IMR-90 (cell line): ENCODE measurements around the gene FAT1. TPM values are rescaled to one million over a fixed set of nuclear protein-coding genes. Genes with fewer than 3 reads are reported as not detected.

Source experiments
- ATAC-seq: fragments of 200-7000 bp; cut with Tn5 transposase; 2 replicates; pipeline ENCODE4 v1.9.1; 2020; ENCODE audit warnings: low read depth, mild to moderate bottlenecking, moderate library complexity
- BruUV-seq: library from RNA; stranded (reverse); fragments of 400-500 nt; replicated peaks from 2 replicates; lab custom pipeline; 2021; lab: Mats Ljungman, UMichigan
- CTCF ChIA-PET: fragments of 300-600 bp; formaldehyde crosslinking; extraction: SDS; loops from one replicate; lab custom pipeline; 2021; ENCODE audit warnings: antibody characterized with exemption; lab: Yijun Ruan, JAX
- POLR2A ChIA-PET: fragments of 300-600 bp; sonication (Branson Sonifier 250); formaldehyde crosslinking; loops from one replicate; lab custom pipeline; 2022; ENCODE audit warnings: antibody characterized with exemption; ENCODE audit not compliant: unreplicated experiment; lab: Charles Lee
- DNase-seq: peaks from one replicate; pipeline ENCODE4 v3.0.0; 2013
- H2AFZ ChIP-seq: replicated peaks from 2 replicates; pipeline ENCODE3; 2013; ENCODE audit warnings: low read length, mild to moderate bottlenecking; ENCODE audit not compliant: poor library complexity
- H2AK5ac ChIP-seq: 2 replicates; pipeline ENCODE4 v1.6.1; 2013; ENCODE audit warnings: low read depth, low read length, inconsistent platforms
- H2AK9ac ChIP-seq: replicated peaks from 2 replicates; pipeline ENCODE3; 2013; ENCODE audit warnings: mild to moderate bottlenecking, low read depth, low read length, moderate library complexity; ENCODE audit not compliant: poor library complexity
- H2BK120ac ChIP-seq: 2 replicates; pipeline ENCODE4 v1.6.1; 2013; ENCODE audit warnings: low read depth, low read length, inconsistent platforms
- H2BK15ac ChIP-seq: 3 replicates; pipeline ENCODE4 v1.6.1; 2013; ENCODE audit warnings: low read depth, low read length, inconsistent platforms
- H2BK20ac ChIP-seq: 2 replicates; pipeline ENCODE4 v1.6.1; 2013; ENCODE audit warnings: low read depth, mild to moderate bottlenecking, inconsistent platforms, low read length, moderate library complexity
- H2BK5ac ChIP-seq: 2 replicates; pipeline ENCODE4 v1.6.1; 2013; ENCODE audit warnings: mild to moderate bottlenecking, low read depth, low read length, inconsistent platforms; ENCODE audit not compliant: poor library complexity, severe bottlenecking
- H3K14ac ChIP-seq: replicated peaks from 2 replicates; pipeline ENCODE4 v1.6.1; 2013; ENCODE audit warnings: low read depth, low read length, inconsistent platforms
- H3K18ac ChIP-seq: 2 replicates; pipeline ENCODE4 v1.6.1; 2013; ENCODE audit warnings: low read depth, low read length, control low read depth
- H3K23ac ChIP-seq: 2 replicates; pipeline ENCODE4 v1.6.1; 2013; ENCODE audit warnings: low read depth, low read length, inconsistent platforms
- H3K27ac ChIP-seq: 2 replicates; pipeline ENCODE4 v1.5.1; 2013; ENCODE audit warnings: mild to moderate bottlenecking, control low read depth, low read length; ENCODE audit not compliant: insufficient read depth
- H3K27me3 ChIP-seq: 2 replicates; pipeline ENCODE4 v1.6.1; 2013; ENCODE audit warnings: low read length; ENCODE audit not compliant: control insufficient read depth, insufficient read depth
- H3K36me3 ChIP-seq: 2 replicates; pipeline ENCODE4 v1.6.1; 2013; ENCODE audit warnings: low read length, mixed read lengths; ENCODE audit not compliant: control insufficient read depth, insufficient read depth
- H3K4ac ChIP-seq: 2 replicates; pipeline ENCODE4 v1.6.1; 2013; ENCODE audit warnings: low read depth, low read length, inconsistent platforms
- H3K4me1 ChIP-seq: 2 replicates; pipeline ENCODE4 v1.6.1; 2013; ENCODE audit warnings: low read length, mixed read lengths; ENCODE audit not compliant: control insufficient read depth, insufficient read depth
- H3K4me2 ChIP-seq: 2 replicates; pipeline ENCODE4 v1.6.1; 2013; ENCODE audit warnings: low read depth, mild to moderate bottlenecking, control low read depth, low read length, moderate library complexity
- H3K4me3 ChIP-seq: 2 replicates; pipeline ENCODE4 v1.5.1; 2013; ENCODE audit warnings: low read depth, mild to moderate bottlenecking, control low read depth, low read length, moderate library complexity; ENCODE audit not compliant: insufficient read depth
- H3K56ac ChIP-seq: 2 replicates; pipeline ENCODE4 v1.6.1; 2013; ENCODE audit warnings: low read length, inconsistent platforms; ENCODE audit not compliant: insufficient read depth; ENCODE audit errors: extremely low read depth
- H3K79me1 ChIP-seq, 2 experiments: 2 replicates each; pipeline ENCODE4 v1.6.1; 2013; ENCODE audit warnings: low read length in 2 of 2, inconsistent platforms in 1 of 2, low read depth in 1 of 2
- H3K9ac ChIP-seq: 2 replicates; pipeline ENCODE4 v1.6.1; 2013; ENCODE audit warnings: low read depth, low read length, control low read depth
- H3K9me1 ChIP-seq: 2 replicates; pipeline ENCODE4 v1.6.1; 2013; ENCODE audit warnings: low read length, inconsistent platforms; ENCODE audit not compliant: insufficient read depth
- H3K9me3 ChIP-seq: 2 replicates; pipeline ENCODE4 v1.6.1; 2013; ENCODE audit warnings: low read length; ENCODE audit not compliant: control insufficient read depth, insufficient read depth
- H4K20me1 ChIP-seq: 2 replicates; pipeline ENCODE4 v1.6.1; 2013; ENCODE audit warnings: low read length, inconsistent platforms; ENCODE audit not compliant: insufficient read depth
- H4K5ac ChIP-seq: 2 replicates; pipeline ENCODE4 v1.6.1; 2013; ENCODE audit warnings: mild to moderate bottlenecking, low read depth, low read length, control low read depth
- H4K8ac ChIP-seq, 2 experiments: 2 replicates each; pipeline ENCODE4 v1.6.1; 2013; ENCODE audit warnings: low read depth in 2 of 2, low read length in 2 of 2, control low read depth in 1 of 2, inconsistent platforms in 1 of 2
- H4K91ac ChIP-seq: 2 replicates; pipeline ENCODE4 v1.6.1; 2013; ENCODE audit warnings: low read depth, low read length, inconsistent platforms; ENCODE audit not compliant: insufficient read depth
- BHLHE40 ChIP-seq: fragments of 150-350 bp; IDR thresholded peaks from 2 replicates; pipeline ENCODE4 v1.6.1; 2016; ENCODE audit warnings: mild to moderate bottlenecking, low read depth, low read length
- CEBPB ChIP-seq: IDR thresholded peaks from 2 replicates; pipeline ENCODE4 v1.6.1; 2012; ENCODE audit warnings: low read depth, low read length, improper control_type of control experiment
- CHD1 ChIP-seq: IDR thresholded peaks from 2 replicates; pipeline ENCODE4 v1.6.1; 2012; ENCODE audit warnings: low read depth, low read length, improper control_type of control experiment
- CTCF ChIP-seq: conservative IDR thresholded peaks from 2 replicates; pipeline ENCODE4 v1.5.1; 2012; ENCODE audit warnings: mild to moderate bottlenecking, low read depth, low read length, improper control_type of control experiment
- ELK1 ChIP-seq: fragments of 150-350 bp; IDR thresholded peaks from 2 replicates; pipeline ENCODE4 v1.6.1; 2016; ENCODE audit warnings: low read depth, mild to moderate bottlenecking, low read length, moderate library complexity, borderline replicate concordance
- FOS ChIP-seq: fragments of 150-350 bp; IDR thresholded peaks from 2 replicates; pipeline ENCODE4 v1.6.1; 2016; ENCODE audit warnings: low read depth, low read length
- MAFK ChIP-seq: IDR thresholded peaks from 2 replicates; pipeline ENCODE4 v1.6.1; 2012; ENCODE audit warnings: low read depth, low read length, improper control_type of control experiment
- MAZ ChIP-seq: IDR thresholded peaks from 2 replicates; pipeline ENCODE4 v1.6.1; 2012; ENCODE audit warnings: low read depth, mild to moderate bottlenecking, low read length, improper control_type of control experiment, moderate library complexity, borderline replicate concordance
- MXI1 ChIP-seq: IDR thresholded peaks from 2 replicates; pipeline ENCODE4 v1.6.1; 2012; ENCODE audit warnings: low read depth, mild to moderate bottlenecking, low read length, moderate library complexity, borderline replicate concordance
- NFE2L2 ChIP-seq: fragments of 150-350 bp; IDR thresholded peaks from 2 replicates; pipeline ENCODE4 v1.6.1; 2016; ENCODE audit warnings: low read depth, mild to moderate bottlenecking, low read length
- RAD21 ChIP-seq: IDR thresholded peaks from 2 replicates; pipeline ENCODE4 v1.6.1; 2012; ENCODE audit warnings: low read length, improper control_type of control experiment
- RCOR1 ChIP-seq: IDR thresholded peaks from 2 replicates; pipeline ENCODE4 v1.6.1; 2012; ENCODE audit warnings: mild to moderate bottlenecking, low read length, improper control_type of control experiment; ENCODE audit not compliant: insufficient replicate concordance
- RFX5 ChIP-seq: IDR thresholded peaks from 2 replicates; pipeline ENCODE4 v1.8.0; 2012; ENCODE audit warnings: low read depth, mild to moderate bottlenecking, low read length, moderate library complexity
- SMC3 ChIP-seq: fragments of 150-350 bp; IDR thresholded peaks from 2 replicates; pipeline ENCODE4 v1.6.1; 2016; ENCODE audit warnings: low read depth, mild to moderate bottlenecking, antibody characterized with exemption, low read length, moderate library complexity
- WGBS, 2 experiments: methylation state at CpG; one replicate each; pipeline versions ENCODE4 v1.1.5 to v1.1.7; 2013; ENCODE audit warnings: missing lambda C conversion rate in 2 of 2; ENCODE audit not compliant: insufficient read length in 1 of 2; ENCODE audit errors: extremely low coverage in 2 of 2; 5-methylcytosine and 5-hydroxymethylcytosine counted together
- dilution Hi-C: fragments of 300-500 bp; cut with HindIII; formaldehyde crosslinking; loops from one replicate; pipeline ENCODE4 v1.14.3; 2018; ENCODE audit warnings: low sequenced_read_pairs; ENCODE audit not compliant: unreplicated experiment
- in situ Hi-C: fragments of 300-500 bp; cut with MboI; formaldehyde crosslinking; loops from 3 replicates; pipeline ENCODE4 v1.14.3; 2019; ENCODE audit warnings: low sequenced_read_pairs, inconsistent platforms, mixed read lengths
- intact Hi-C: fragments of 100-400 bp; cut with micrococcal nuclease; formaldehyde crosslinking; loops from 2 replicates; pipeline ENCODE4 v1.10.0; 2022
- polyA plus RNA-seq, 3 experiments: library from polyadenylated mRNA; depleted of rRNA; stranded (reverse); fragments of >200 nt; gene quantifications; 2 replicates each; pipeline ENCODE4 v1.2.3, GENCODE V29; 2012; ENCODE audit warnings: low replicate concordance in 1 of 3
- total RNA-seq: library from RNA; depleted of rRNA; stranded (reverse); fragments of >200 nt; gene quantifications from 2 replicates; pipeline ENCODE4 v1.2.3, GENCODE V29; 2012

Gene FAT1
- total and polyA plus RNA-seq, 2 of the 4 experiments (the other 2 are of a cell fraction): 156 to 519 TPM

GRCh38 chr4:186701273-186701672 lies 22.4 kb downstream of the FAT1 start:
- peaks cover 54% of the 10 kb centered on the region for H3K36me3 ChIP-seq

More at GRCh38 chr4:186701273-186701672, 22.4 kb downstream of the FAT1 start:
- no peaks in the 10 kb centered on the region for H3K9me3 ChIP-seq
- WGBS, 2 experiments: 13% methylated on average over 3 of the region's 5 CpGs; no CpG with 5 or more reads in 1 of the 2 experiments
- peak; percentile 41 for DNase-seq
- ChIA-PET POLR2A (no interaction called here), CTCF (no interaction called here)
- no peak overlapping the region for H2AFZ ChIP-seq
- no peak overlapping the region for H3K4me3 ChIP-seq
- no peak overlapping the region for H4K91ac ChIP-seq
- peaks cover 37% of the 10 kb centered on the region for H3K9me1 ChIP-seq
- dilution Hi-C loops: no loop called here
- no peaks in the 10 kb centered on the region for H3K27me3 ChIP-seq
- peak; percentile 47 for ATAC-seq
- H3K9ac ChIP-seq: no peak overlapping the region
- no peak overlapping the region for H3K56ac ChIP-seq
- H4K5ac ChIP-seq: no peak overlapping the region
- no peak overlapping the region for H3K18ac ChIP-seq
- H2AK5ac ChIP-seq: 0 out of 2 replicates have a peak overlapping the region, but pooled peaks have one; percentile 7
- no TSS peak for BruUV-seq
- H4K20me1 ChIP-seq: peaks cover 95% of the 10 kb centered on the region
- in situ Hi-C loops: no loop called here
- H3K4me1 ChIP-seq: peaks cover 24% of the 10 kb centered on the region
- H2BK15ac ChIP-seq: no peak overlapping the region
- peak overlapping the region in 1 of 2 experiments; percentile 43; a peak in 1 of 4 replicates for H4K8ac ChIP-seq
- H3K23ac ChIP-seq: peak overlapping the region; percentile 18
- H2BK20ac ChIP-seq: no peak overlapping the region
- H3K14ac ChIP-seq: peak overlapping the region; percentile 20; the same call in 1 of the 2 replicates
- H3K79me1 ChIP-seq: peaks cover 4 to 66% of the 10 kb centered on the region in 2 experiments; a peak in 2 of 4 replicates
- H3K4me2 ChIP-seq: peak overlapping the region; percentile 35; the same call in 1 of the 2 replicates
- peak overlapping the region; percentile 7 for H2BK5ac ChIP-seq
- H3K27ac ChIP-seq: peak overlapping the region; percentile 46; the same call in 1 of the 2 replicates
- intact Hi-C loops: no loop called here
- no peak overlapping the region for H2AK9ac ChIP-seq
- no peak for TF ChIP-seq NFE2L2
- no peak for TF ChIP-seq RAD21
- no peak for TF ChIP-seq ELK1
- no peak for TF ChIP-seq RCOR1
- no peak for TF ChIP-seq BHLHE40
- TF ChIP-seq MAFK: no peak
- no peak for TF ChIP-seq RFX5
- no peak for TF ChIP-seq CEBPB
- TF ChIP-seq CTCF: no peak
- no peak for TF ChIP-seq CHD1
- TF ChIP-seq MAZ: no peak
- TF ChIP-seq SMC3: no peak
- TF ChIP-seq FOS: no peak
- no peak for TF ChIP-seq MXI1
- no peak overlapping the region for H3K4ac ChIP-seq
- no peak overlapping the region for H2BK120ac ChIP-seq
